PC-9 (cell line): ENCODE data around the gene ACTL7A.

Experiments used
- CTCF ChIP-seq: fragments of 200-600 bp; sonication (generic); conservative IDR thresholded peaks from 2 replicates; pipeline ENCODE4 v1.6.1; 2017; ENCODE audit warnings: mixed run types, antibody characterized with exemption, mild to moderate bottlenecking, moderate library complexity
- EZH2 ChIP-seq: fragments of 200-600 bp; sonication (generic); IDR thresholded peaks from 2 replicates; pipeline ENCODE4 v1.8.0; 2017; ENCODE audit warnings: antibody characterized with exemption, low read depth

DNA sequence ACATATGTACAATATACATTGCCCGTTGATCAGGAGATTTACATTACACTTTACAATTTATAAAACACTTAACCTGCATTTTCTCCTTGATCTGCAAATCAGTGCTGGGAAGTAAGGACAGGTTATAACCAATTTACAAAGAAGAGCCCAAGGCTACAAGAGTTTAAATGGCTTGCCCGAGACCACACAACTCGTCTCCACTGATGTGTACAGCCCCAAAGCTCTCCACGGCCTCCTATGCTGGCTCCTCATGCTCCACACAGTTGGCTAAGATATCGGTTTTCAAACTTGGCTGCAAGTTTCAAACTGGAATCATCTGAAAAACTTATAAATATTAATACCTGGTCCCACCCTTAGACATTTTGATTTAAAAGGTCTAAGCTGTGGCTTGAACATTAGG, 16.6 kb upstream of the ACTL7A start:
- TF ChIP-seq EZH2 (no peak), CTCF (no peak)
